ENCODE measurements around the gene NMT1.

NMT1 gene

DNA sequence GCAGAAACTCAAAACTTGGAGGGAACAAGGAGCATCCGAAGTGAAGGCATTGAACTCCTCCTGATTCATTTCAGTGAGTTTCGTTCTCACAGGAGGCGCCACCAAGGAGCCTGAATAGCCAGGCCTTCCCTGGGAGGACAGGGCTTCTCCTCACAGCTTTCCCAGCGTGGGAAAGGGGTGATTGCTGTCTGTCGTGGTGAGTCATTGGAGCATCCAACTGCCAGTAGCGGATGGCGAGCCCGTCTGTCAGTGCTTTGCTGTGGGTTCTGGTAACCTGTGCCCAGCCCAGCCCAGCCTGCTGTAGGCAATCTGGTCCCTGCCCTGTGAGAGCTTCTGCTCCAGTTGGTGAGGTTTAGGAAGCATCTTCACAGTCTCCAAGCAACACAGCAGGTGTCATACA, 42.9 kb downstream of the NMT1 start:
- no peak for DNase-seq (ENCODE audit: low read depth in 1 of 2, low spot score in 1 of 2)

DNA sequence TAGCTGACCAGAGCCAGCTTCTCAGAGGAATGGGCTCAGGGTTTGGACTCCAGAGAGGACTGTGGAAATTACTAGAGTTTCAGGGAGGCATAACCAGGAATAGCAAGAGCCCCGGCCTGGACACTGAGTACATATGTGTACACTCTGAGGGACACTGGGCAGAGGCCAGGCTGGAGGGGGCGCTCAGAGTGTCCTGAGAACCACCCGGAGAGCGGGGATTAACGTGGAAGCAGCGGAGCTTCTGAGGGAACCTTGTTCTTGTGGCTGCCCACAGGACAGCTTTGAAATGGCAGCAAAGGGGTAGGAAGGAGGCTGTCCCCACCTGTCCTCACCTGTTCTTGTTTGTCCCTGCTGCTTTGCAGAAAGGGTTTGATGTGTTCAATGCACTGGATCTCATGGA, 43.4 kb downstream of the NMT1 start:
- DNase-seq (ENCODE audit: low read depth in 1 of 2, low spot score in 1 of 2), result no peak

DNA sequence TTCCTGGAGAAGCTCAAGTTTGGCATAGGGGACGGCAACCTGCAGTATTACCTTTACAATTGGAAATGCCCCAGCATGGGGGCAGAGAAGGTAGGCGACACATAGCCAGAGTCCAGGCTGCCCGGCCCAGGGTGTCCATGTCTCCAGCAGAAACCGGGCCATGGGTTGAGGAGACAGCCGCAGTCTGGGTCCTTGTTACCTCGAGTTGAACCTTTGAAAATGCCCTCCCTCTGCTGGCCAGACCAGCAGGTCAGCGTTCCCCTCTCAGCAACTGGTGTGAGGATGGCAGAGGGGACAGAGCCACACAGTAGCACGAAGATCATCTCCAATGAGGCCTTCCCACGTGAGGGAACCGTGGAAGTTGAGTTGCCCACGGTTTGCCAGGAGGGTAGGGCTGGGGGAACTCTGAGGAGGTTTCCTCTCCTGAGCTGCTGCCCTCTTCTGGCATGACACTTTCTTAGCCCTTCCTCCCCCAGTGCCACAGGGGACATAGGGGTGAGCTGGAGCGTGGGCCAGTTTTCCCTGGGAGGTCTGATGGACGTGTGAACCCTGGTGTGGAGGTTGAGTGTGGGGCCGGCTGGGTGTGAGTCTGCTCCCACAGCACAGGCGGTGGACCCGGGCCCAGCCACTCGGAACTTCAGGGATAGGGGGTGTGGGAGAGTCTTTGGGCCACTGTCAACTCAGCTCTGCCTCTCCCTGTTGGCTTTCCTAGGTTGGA, 43.9 kb downstream of the NMT1 start:
- DNase-seq (ENCODE audit: low read depth in 1 of 2, low spot score in 1 of 2), result no peak

DNA sequence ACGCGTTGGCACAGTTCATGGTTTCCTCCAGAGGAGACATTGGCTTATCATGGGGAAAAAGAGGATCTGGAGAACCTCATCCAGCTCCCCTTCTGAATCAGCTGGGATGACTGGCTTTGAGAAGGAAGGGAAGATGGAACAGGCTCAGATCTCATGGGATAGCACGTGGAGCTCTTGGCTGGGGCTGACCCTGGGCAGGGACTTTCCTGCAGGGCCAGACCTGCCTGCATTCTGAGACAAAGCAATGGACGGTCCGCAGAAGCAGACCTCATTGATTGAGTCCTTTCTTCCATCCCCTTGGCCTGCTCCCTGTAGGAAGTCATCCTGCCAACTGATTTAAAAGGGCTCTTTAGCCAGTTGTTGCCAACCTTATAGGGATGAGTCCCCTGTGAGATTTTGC, 45.0 kb downstream of the NMT1 start:
- DNase-seq (ENCODE audit: low read depth in 1 of 2, low spot score in 1 of 2), result no peak

DNA sequence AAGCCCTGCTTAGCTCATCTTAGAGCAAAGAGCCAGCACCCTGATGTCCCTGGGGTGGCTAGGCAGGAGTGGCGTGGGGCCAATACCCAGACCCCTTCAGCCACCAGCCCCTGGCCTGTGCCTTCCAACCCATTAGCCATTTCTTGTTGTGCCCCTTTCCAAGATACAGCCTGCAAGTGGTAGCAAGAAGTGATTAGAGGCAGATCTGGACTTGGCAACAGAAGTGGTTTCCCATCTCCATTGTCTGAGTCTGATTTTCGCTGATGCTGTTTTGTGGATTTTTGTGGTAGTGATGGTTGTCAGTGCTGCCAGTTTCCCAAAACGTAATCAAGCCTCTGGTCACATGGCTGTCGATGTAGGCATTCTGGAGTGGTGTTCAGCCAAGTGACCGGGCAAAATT, 45.5 kb downstream of the NMT1 start:
- no peak for DNase-seq (ENCODE audit: low read depth in 1 of 2, low spot score in 1 of 2)

DNA sequence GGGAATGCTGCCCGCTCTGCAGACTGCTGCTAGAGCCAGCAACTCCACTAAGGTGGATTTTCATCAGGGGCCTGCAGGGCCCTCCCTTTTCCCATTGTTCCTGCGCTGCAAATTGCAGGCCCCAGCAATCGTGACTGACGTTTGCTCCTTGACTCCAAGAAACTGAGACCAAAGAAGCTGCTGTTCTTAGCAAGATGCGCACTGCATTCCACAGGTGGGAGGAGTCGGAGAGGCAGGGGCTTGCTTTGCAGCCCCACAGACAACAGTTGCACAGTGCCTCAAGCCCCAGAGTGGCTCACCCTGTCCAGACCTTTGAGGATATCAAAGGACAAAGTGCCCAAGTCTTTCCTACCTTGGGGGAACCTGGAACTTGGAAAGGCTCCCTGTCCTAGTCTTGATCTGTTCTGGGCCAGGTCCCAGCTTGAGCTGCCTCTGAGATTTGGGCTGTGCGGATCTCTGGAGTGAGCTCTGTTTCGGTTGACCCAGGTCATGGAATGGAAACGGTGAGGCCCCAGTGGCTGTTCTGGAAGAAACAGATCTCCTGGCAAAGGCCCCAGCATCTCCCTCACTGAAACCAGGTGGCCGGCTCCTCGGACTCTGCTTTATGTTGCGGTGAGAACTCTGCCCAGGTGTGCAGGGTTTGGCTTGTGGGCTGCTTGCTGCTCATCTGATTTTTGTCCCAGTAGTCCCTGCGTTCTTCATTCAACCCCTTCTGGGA, 46.3 kb downstream of the NMT1 start:
- no peak for DNase-seq (ENCODE audit: low read depth in 1 of 2, low spot score in 1 of 2)

DNA sequence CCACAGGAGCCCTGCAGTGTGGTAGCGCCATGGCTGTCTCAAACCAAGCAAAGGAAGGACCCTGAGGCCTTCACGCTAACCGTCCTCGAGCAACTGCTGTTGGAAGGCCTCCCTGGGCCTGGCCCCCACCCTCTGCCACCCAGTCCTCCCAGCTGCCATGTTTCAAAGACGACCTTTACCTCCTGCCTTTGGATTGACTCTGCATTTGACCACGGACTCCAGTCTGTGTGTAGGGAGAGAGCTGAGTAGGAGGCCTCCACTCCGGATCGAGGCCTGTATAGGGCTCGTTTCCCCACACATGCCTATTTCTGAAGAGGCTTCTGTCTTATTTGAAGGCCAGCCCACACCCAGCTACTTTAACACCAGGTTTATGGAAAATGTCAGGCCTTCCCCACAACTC, 46.9 kb downstream of the NMT1 start:
- no peak for DNase-seq (ENCODE audit: low read depth in 1 of 2, low spot score in 1 of 2)

DNA sequence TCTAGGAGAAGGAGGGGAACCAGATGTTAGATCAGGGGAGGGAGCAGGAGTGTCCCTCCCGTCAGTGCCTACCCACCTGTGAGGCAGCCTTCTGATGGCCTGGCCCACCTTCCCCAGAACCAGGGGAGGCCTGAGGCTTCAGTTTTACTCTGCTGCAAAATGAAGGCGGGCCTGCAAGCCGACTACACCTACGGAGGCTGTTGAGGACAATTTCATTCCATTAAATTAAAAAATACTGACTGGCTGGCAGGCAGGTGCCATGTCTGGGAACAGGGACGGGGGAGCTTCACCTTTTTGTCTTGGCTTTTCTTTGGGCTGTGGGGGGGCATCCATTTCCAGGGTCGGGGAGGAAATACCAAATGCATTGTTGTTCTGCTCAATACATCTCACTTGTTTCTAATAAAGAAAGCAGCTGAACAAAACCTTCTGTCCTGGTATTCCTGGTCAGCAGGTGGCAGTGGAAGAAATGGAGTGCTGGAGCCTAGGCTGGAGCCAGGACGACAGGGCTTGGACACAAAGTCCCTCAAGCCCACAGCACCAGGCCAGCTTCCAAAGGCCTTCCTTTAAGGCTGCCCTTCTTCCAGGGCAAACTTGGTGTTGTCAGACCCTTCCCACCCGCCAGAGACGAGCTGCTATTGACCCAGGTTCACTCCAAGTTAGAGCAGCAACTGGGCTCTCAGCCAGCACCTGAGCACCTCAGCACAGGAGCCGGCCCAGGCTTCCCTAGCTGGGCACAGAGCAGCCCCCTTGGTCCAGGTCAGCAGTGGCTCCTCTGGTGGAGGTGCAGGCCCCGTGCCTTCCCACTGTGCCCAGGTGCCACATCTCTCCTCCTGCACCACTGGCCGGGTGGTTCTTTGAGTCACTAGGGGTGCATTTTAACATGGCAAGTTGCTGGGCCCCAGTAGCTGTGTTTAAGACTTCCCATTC, 47.7 kb downstream of the NMT1 start:
- no peak for DNase-seq (ENCODE audit: low read depth in 1 of 2, low spot score in 1 of 2)

DNA sequence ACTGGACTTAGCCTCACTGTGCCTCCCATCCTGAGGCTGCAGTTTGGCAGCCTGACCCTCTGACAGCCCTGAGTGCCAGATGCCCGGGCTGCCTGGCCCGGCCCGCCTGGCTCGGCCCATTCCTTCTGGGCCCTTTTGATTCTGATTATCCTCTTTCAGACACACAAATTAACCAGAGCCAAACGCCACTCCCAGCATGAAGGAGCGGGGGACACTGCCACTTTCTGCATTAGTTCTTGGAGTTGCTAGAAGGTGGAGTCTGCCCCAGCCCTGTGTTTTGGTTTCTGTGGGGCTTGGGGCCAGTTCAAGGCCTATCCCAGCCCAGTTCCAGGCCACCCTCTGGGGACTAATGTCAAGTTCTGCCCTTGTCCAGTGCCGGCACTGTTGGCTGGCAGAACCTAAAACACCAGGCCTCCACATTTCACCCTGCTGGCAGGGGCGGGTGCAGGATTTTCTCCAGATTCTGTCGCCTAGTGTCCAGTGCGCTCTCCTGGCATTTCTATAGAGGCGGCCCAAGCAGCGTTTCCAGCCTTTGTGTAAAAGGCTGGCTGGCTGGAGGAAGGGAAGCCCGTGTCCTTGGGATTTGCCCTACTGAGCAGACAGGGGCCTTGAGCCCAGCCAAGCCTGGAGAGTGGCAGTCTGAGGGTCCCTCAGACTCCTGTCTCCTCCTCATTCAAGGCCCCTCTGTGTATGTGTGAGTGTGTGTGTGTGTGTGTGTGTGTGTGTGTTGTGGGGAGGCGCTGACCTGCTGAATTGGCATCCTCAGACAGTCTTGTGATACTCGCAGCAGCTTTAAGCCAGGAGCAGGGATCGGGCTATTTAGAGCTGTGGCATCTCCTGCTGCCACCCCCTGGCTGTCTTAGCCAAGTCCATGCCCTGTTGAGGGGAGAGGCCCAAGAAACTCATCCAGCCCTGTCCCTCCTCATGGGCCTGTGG, 49.8 kb downstream of the NMT1 start:
- no peak for DNase-seq (ENCODE audit: low read depth in 1 of 2, low spot score in 1 of 2)

DNA sequence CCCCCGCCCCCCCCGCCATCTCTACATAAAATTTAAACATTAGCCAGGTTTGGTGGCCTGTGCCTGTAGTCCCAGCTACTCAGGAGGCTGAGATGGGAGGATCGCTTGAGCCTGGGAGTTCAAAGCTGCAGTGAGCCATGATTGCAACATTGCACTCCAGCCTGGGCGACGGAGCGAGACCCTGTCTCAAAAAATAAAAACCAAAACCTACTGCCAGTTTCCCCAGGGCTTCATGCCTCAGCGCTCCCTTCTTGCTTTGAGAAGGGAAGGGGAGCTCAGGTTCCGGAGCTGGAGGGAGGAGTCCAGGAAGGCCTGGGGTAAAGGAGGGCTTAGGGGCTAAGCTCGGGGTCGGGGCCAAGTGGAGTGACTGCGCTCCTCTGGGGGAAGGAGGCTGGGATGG, 50.7 kb downstream of the NMT1 start:
- no peak for DNase-seq (ENCODE audit: low read depth in 1 of 2, low spot score in 1 of 2)

DNA sequence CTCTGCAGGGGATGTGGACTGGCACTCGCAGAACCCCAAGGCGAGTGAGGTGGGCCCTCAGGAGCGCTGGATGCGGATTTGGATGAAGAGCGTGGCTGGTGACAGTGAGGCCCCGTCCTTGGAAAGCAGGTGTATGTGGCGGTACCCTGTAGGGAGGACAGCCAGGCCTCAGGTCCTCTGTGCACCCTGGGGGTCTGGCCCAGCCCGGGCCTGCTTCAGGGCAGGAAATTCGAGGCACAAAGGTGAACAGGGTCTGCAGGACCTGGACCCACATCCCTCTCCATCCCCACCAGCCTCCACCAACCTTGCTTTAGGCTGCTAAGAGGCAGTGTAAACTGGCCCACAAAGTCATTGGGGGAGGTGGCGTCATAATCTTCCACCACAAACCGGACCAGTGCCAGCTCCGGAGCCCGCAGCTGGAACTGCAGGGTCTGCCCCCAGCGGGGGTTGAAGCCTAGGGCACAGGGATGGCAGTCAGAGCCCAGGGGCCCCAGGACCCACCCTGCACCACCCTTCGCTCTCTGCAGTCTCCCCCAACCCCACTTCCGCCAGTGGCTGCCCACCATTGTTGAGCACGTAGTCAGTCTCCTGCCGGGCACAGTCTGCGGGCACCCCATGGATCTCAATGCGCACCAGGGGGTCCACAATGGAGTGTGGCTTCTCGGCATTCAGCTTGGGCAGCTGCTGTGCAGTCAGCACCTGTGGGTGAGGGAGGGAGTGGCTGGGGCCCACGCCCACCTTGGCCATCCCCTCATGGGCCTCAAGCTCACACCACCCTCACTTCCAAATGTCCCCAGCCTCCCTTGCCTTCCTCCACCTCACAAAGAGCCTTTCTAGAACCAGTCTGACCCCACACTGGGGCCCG, 51.7 kb downstream of the NMT1 start:
- DNase-seq (ENCODE audit: low read depth in 1 of 2, low spot score in 1 of 2), result no peak

DNA sequence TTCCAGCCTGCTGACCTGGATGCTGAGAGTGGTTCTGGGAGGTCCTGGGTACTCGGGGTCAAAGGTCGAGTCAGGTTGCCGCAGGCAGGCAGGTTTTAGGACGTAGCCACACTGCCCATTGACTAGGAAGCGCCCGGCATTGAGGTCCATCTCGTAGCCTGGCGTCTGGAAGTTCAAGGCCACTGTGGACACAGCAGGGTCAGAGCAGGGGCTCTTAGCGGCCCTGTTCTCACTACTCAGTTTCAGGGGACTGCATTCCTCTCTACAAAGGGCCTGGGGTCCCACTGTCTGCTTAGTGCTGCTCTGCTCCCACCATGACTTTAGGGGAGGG, 52.3 kb downstream of the NMT1 start:
- DNase-seq (ENCODE audit: low read depth in 1 of 2, low spot score in 1 of 2), result no peak

DNA sequence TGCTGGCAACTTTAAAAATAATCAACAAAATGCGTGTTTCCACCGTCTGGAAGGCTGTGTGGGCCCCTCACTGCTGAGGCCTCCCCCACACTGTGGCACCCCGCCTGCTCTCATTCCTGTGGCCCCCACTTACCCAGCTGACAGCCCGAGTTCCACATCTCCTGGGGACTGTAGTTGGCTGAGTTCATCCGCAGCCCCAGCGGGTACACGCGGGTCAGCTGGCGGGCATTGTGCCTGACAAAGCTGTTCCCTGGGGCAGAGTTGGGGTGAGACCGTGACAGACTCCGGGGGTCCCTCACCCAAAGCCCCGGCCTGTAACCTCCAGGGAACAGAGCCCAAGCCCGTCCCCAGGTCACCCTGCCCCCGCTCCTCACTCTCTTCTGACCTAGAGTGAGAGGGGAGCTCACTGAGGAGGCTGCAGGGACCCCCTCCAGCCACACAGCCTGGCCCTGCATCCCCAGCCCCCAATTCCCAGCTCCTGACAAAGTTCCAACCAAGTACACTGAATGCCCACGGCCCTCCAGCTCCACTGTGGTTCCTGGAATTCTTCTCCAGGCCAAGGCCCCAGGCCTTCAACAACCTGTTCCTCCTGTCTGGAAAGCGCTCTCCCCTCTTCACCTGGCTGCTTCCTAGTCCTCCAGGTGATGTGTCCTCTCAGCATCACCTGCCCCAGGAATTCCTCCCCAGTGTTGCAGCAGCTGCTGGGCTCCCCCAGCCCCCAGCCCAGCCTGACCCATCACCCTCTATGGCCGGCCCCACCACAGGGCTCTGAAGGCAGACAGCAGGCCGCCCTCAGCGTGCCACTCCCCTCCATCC, 53.2 kb downstream of the NMT1 start:
- no peak for DNase-seq (ENCODE audit: low read depth in 1 of 2, low spot score in 1 of 2)

DNA sequence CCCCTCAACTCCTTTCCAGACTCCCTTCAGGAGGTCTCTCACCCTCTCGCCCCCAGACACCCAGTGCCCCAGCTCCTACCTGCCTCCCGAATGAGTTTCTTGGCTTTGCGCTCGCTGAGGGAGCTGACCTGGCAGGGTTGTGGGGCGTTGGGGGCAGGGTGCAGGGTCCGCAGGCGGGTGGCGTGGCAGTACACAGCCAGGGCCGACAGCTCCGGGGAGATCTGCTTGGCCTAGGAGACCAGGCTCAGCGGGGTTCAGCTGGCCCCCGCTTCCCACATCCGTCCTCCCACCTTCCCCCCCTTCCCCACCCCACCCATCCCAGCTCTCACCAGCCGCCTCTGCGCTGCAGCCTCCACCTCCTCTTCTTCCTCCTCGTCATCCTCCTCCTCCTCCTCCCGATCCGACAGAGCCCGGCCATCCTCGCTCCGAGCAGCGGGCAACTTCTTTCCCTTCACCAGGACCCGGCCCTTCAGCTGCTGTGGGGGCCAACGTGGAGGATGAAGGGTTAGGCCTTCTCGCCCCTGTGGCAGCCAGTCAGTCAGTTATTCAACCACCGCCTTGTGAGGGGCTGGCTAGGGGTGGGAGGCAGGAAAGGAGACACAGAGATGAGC, 54.0 kb downstream of the NMT1 start:
- no peak for DNase-seq (ENCODE audit: low read depth in 1 of 2, low spot score in 1 of 2)

DNA sequence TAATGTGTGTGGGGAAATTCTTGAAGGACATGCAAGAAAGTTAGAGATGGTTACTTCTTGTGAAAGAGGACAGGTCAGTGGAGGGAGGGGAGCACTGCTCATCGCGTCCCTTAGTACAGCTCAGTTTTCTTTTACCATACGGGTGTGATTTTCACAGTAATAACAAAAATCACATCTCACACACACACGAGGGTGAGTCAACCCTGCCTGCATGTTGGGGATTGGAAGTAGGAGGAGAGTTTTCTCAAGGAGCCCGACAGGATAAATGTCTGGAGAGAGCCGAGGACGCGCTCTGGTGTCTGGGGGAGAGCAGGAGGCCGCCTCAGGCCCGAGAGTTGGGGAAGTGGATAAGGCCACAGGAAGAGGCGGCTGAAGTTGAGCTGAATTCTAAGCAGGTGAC, 54.8 kb downstream of the NMT1 start:
- DNase-seq (ENCODE audit: low read depth in 1 of 2, low spot score in 1 of 2), result no peak

DNA sequence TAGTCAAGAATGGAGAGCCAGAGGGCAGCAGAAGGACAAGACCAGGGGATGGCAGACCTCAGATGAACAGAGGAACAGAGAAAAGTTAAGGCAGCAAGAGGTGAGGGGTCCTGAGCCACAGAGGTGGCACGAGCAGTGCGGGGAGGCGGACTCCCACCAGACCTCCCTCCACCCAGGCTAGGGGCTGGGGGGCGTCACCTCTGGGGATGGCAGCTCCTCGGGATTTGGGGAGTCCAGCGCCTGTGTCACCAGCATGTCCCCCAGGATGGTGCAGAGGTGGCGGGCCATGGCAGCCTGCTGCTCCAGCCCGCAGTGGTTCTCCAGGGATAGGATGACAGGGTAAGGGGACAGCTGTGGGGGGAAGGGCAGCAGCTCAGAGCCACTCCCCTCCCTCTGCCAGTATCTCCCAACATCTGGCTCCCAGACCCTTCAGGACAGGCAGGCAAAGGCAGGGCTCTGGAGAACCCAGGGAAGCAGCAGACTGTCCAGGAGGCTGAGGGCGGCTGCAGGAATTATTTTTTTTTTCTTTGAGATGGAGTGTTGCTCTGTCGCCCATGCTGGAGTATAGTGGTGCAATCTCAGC, 55.4 kb downstream of the NMT1 start:
- no peak for DNase-seq (ENCODE audit: low read depth in 1 of 2, low spot score in 1 of 2)

DNA sequence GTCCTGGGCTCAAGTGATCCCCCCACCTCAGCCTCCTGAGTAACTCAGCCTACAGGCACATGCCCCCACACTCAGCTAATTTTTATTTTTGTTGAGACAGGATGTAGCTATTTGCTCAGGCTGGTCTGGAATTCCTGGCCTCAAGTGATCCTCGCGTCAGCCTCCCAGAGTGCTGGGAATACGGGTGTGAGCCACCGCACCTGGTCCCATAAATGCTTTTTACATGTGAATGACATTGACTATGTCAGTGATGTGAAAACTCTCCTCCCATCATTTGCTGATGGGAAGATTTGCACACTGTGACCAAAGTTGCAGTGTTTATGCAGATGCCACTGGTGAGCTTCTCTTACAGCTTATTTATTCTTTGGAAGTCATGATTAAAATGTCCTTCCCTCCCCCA, 56.2 kb downstream of the NMT1 start:
- DNase-seq (ENCODE audit: low read depth in 1 of 2, low spot score in 1 of 2), result no peak

DNA sequence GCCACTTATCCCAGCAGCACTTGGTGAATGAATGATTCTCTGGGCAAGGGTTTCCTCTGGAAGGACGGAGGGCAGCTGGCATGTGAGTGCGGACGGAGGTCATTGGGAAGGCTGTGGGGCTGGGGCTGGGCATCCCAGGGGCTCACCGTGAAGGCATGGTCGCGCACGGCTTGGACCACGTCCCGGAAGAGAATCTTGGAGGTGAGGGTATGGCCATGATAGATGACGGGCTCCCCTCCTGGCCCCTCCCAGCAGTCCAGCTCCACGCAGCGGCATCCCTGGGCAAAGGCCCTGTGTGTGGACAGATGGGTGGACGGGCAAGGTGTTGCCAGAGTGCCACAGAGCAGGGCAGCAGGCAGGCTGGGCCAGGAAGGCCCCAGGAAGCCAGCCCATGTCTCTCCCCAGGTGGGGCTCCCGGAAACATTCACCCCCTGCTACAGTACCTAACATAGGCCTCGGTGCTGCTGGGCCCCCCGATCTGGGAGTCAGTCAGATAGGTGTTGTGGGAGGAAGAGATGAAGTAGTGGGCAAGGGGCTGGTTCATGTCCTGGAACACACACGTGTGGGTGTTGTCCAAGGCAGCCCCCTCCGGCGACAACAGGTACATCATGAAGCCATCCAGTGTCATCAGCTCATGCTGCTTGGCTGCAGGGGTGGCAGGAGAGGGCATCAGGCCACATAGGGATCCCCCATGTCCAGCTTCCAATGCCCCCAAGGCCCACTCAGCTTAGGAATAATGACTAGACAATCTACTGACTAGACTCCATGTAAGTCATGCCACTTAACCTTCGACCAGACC, 56.9 kb downstream of the NMT1 start:
- DNase-seq (ENCODE audit: low read depth in 1 of 2, low spot score in 1 of 2), result no peak

All from activated T-helper 1 cell treated with anti-CD3 and anti-CD28 coated beads, Interleukin-2, amount 50 U/mL, for 16 hours (primary cell).